K562 (cell line): ENCODE results near the gene ZFP62. TPM values are rescaled to one million over a fixed set of nuclear protein-coding genes. Genes with fewer than 3 reads are reported as not detected.
A peak's percentile ranks its signal among the peaks of the same experiment; 100 is the strongest.

ENCODE experiments used
- ATF3 ChIP-seq, 2 experiments: fragments of 450-650 bp in 1 of 2; sonication (generic) in 1 of 2; formaldehyde crosslinking in 1 of 2; IDR thresholded peaks in 1 of 2; conservative IDR thresholded peaks in 1 of 2; 2 replicates each; pipeline versions ENCODE4 v1.6.1 to v1.8.1; 2016 to 2023; ENCODE audit warnings: mild to moderate bottlenecking in 2 of 2, moderate library complexity in 2 of 2, inconsistent platforms in 1 of 2, missing genetic modification reagents in 1 of 2
- DPF2 ChIP-seq: fragments of 450-650 bp; IDR thresholded peaks from 2 replicates; pipeline ENCODE4 v1.6.1; 2016
- E2F8 ChIP-seq: fragments of 450-650 bp; IDR thresholded peaks from 2 replicates; pipeline ENCODE4 v1.7.1; 2018; ENCODE audit warnings: mild to moderate bottlenecking, low read depth; ENCODE audit not compliant: partially characterized antibody
- ESRRB ChIP-seq: fragments of 250-450 bp; sonication (Bioruptor Pico); IDR thresholded peaks from 2 replicates; pipeline ENCODE4 v1.5.0; 2020; ENCODE audit warnings: mild to moderate bottlenecking, moderate library complexity, borderline replicate concordance
- FOS ChIP-seq: IDR thresholded peaks from 3 replicates; pipeline ENCODE4 v1.6.1; 2011; ENCODE audit not compliant: insufficient read length; ENCODE audit errors: extremely low read depth
- FUS ChIP-seq: fragments of 200-400 bp; formaldehyde crosslinking; optimal IDR thresholded peaks from 2 replicates; pipeline ENCODE3; 2017; ENCODE audit warnings: low read depth, low read length
- HCFC1 ChIP-seq: IDR thresholded peaks from 2 replicates; pipeline ENCODE4 v1.6.1; 2012; ENCODE audit warnings: low read depth, low read length, improper control_type of control experiment
- HNRNPUL1 ChIP-seq: fragments of 200-400 bp; formaldehyde crosslinking; IDR thresholded peaks from 2 replicates; pipeline ENCODE4 v1.6.1; 2017; ENCODE audit warnings: low read length
- KDM2B ChIP-seq: fragments of 250-450 bp; sonication (Bioruptor Pico); IDR thresholded peaks from 2 replicates; pipeline ENCODE4 v1.8.0; 2021; ENCODE audit warnings: mild to moderate bottlenecking, moderate library complexity
- KLF1 ChIP-seq: fragments of 450-650 bp; IDR thresholded peaks from 2 replicates; pipeline ENCODE4 v1.6.1; 2016; ENCODE audit warnings: missing genetic modification characterization, missing compliant biosample characterization
- MCM3 ChIP-seq: fragments of 450-650 bp; IDR thresholded peaks from 2 replicates; pipeline ENCODE4 v1.6.1; 2016
- MLLT1 ChIP-seq, 2 experiments: fragments of 450-650 bp; IDR thresholded peaks; 2 replicates each; pipeline ENCODE4 v1.6.1; 2016
- NR3C1 ChIP-seq: sonication (generic); formaldehyde crosslinking; IDR thresholded peaks from 2 replicates; pipeline ENCODE4 v1.8.1; 2022; ENCODE audit warnings: missing genetic modification reagents
- PML ChIP-seq: IDR thresholded peaks from 2 replicates; pipeline ENCODE4 v1.6.1; 2012; ENCODE audit warnings: low read length, inconsistent platforms
- PTTG1 ChIP-seq: fragments of 450-650 bp; IDR thresholded peaks from 2 replicates; pipeline ENCODE4 v1.6.1; 2016; ENCODE audit warnings: low read depth, mild to moderate bottlenecking, missing genetic modification characterization, missing compliant biosample characterization
- SMAD2 ChIP-seq: fragments of 150-350 bp; IDR thresholded peaks from 2 replicates; pipeline ENCODE4 v1.6.1; 2014; ENCODE audit warnings: low read depth, mild to moderate bottlenecking, low read length
- TARDBP ChIP-seq: fragments of 450-650 bp; IDR thresholded peaks from 2 replicates; pipeline ENCODE4 v1.6.1; 2016
- TCF15 ChIP-seq: fragments of 250-450 bp; sonication (Bioruptor Pico); IDR thresholded peaks from 2 replicates; pipeline ENCODE4 v1.8.0; 2022; ENCODE audit warnings: moderate library complexity, mild to moderate bottlenecking, inconsistent platforms
- WHSC1 ChIP-seq: IDR thresholded peaks from one replicate; pipeline ENCODE4 v1.6.1; 2012; ENCODE audit warnings: low read length, control low read depth, inconsistent platforms
- XRCC3 ChIP-seq: fragments of 450-650 bp; IDR thresholded peaks from 2 replicates; pipeline ENCODE4 v1.6.1; 2017; ENCODE audit warnings: mild to moderate bottlenecking, moderate library complexity
- ZBED1 ChIP-seq: IDR thresholded peaks from 2 replicates; pipeline ENCODE4 v1.6.1; 2014
- ZKSCAN1 ChIP-seq: fragments of 150-350 bp; IDR thresholded peaks from 2 replicates; pipeline ENCODE4 v1.6.1; 2016; ENCODE audit warnings: low read depth, low read length
- ZNF3 ChIP-seq: fragments of 250-450 bp; sonication (Bioruptor Pico); IDR thresholded peaks from 2 replicates; pipeline ENCODE4 v1.5.0; 2021; ENCODE audit warnings: mild to moderate bottlenecking, moderate library complexity
- ZNF764 ChIP-seq: fragments of 250-450 bp; sonication (Bioruptor Pico); IDR thresholded peaks from 2 replicates; pipeline ENCODE4 v1.4.0; 2020; ENCODE audit warnings: low read depth, mild to moderate bottlenecking, moderate library complexity
- ZZZ3 ChIP-seq: fragments of 450-650 bp; IDR thresholded peaks from 2 replicates; pipeline ENCODE4 v1.6.1; 2016; ENCODE audit warnings: antibody characterized with exemption, mild to moderate bottlenecking, moderate library complexity
- polyA plus RNA-seq, 8 experiments: library from polyadenylated mRNA; depleted of rRNA in 4 of 8; stranded (reverse) in 5 of 8; unstranded in 3 of 8; fragments of >200 nt; fragmentation: Nextera tagmentation in 2 of 8; fragmentation: Illumina TruSeq in 1 of 8; extraction: Ambion mirVana in 2 of 8; extraction: Trizol in 1 of 8; gene quantifications; 2 replicates each; pipeline versions ENCODE4 v1.2.1 to v1.2.3, GENCODE V29; 2011 to 2014; ENCODE audit warnings: inconsistent platforms in 1 of 8, missing spikeins in 1 of 8
- total RNA-seq, 7 experiments: library from RNA; depleted of rRNA in 6 of 7; stranded (reverse); fragments of >200 nt in 6 of 7; fragmentation: Illumina TruSeq in 2 of 7; extraction: Trizol in 2 of 7; gene quantifications; 2 replicates each; pipeline versions ENCODE4 v1.2.1 to v1.2.3, GENCODE V29; 2011 to 2021; ENCODE audit warnings: low replicate concordance in 1 of 7

Gene ZFP62
- total and polyA plus RNA-seq, 9 of the 15 experiments (the other 6 are each of a cell fraction or from before 2014, with no cell fraction given): 12.2 to 37.5 (median 25.0) TPM

DNA sequence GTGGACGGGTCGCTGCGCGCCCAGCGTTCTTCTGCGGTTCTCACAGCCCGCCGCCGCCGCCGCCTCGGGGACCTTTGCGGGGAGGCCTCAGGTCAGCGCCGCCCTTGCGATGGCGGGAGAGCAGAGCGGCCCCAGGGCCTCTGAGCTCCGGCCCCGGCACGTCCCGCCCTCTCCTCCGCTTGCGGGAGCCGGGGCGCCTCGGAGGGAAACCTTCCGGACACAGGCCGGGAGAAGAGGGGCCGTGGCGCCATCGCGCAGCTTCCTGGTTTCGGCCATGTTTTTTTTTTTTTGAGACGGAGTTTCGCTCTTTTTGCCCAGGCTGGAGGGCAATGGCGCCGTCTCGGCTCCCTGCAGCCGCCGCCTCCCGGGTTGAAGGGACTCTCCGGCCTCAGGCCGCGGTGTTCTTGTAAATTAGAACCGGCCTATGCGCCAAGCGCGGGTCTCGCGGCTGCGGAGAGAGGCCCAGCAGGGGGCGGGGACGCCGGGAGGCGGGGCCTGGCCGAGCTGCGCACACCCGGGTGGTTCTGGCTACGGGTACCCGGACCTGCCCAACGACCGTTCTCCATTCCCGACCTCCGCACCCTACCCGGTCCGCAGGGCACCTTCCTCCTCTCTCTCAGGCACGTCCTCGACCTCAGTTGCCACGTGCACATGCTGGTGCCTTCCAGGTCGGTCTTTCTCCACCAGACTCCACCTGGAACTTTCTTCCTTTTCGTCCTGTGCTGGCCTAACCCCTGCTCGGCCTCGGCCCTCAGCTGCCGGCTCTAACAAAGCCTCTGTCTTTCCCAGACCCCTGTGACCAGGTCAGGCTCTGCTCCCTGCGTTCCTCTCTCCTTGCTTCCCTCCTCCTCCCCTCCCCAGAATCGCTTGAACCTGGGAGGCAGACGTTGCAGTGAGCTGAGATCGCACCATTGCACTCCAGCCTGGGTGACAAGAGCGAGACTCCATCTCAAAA, 29.7 kb downstream of the ZFP62 start (continued):
- no peak for TF ChIP-seq FOS
- peak; percentile 40; the same call in 1 of the 2 replicates for TF ChIP-seq HCFC1
- no peak; the same call in 1 of the 2 replicates for TF ChIP-seq KDM2B (CRISPR knock-in tag)
- TF ChIP-seq PML: peak; percentile 33
- TF ChIP-seq KLF1: no peak
- no peak for TF ChIP-seq WHSC1
- no peak for TF ChIP-seq MCM3
- TF ChIP-seq E2F8: peak; percentile 68
- TF ChIP-seq NR3C1 (CRISPR knock-in tag): no peak
- no peak for TF ChIP-seq ZKSCAN1
- TF ChIP-seq ATF3 (IDR thresholded peaks at IDR 0.05): no peak
- no peak for TF ChIP-seq ATF3 (CRISPR knock-in tag; conservative IDR thresholded peaks at IDR 0.05)
- no peak for TF ChIP-seq PTTG1 (tag)
- 0 out of 4 replicates have a peak, but pooled peaks of 1 of the 2 experiments have one; percentile 33 for TF ChIP-seq MLLT1 (IDR thresholded peaks at IDR 0.05)
- no peak for TF ChIP-seq TCF15 (CRISPR knock-in tag)
- TF ChIP-seq ZNF3: no peak
- peak; percentile 56; the same call in 1 of the 2 replicates for TF ChIP-seq ZBED1
- TF ChIP-seq HNRNPUL1: no peak
- no peak for TF ChIP-seq FUS
- 0 out of 2 replicates have a peak, but pooled peaks have one; percentile 12 for TF ChIP-seq DPF2
- no peak for TF ChIP-seq ZZZ3
- TF ChIP-seq SMAD2: no peak
- TF ChIP-seq XRCC3: no peak
- TF ChIP-seq ESRRB (CRISPR knock-in tag): no peak
- no peak for TF ChIP-seq TARDBP
- TF ChIP-seq ZNF764 (CRISPR knock-in tag): no peak
